ENCODE data around the gene ANKRD40CL.

GRCh38 chr17:50800196-50800700, 32.9 kb upstream of the ANKRD40CL start:
- TF ChIP-seq CTCF (IDR thresholded peaks at IDR 0.05) (no peak), POLR2A (IDR thresholded peaks at IDR 0.05) (no peak)

Data from esophagus squamous epithelium (tissue), 4 donors.